Stimulated activated naive CD4-positive, alpha-beta T cell (primary cell): ENCODE results near the gene CA12.
"Not testable (repeated sequence)": the region's sequence is repeated elsewhere in the genome, so short reads cannot be mapped to it uniquely, and the experiment has no call there.

ENCODE experiments used
- DNase-seq, 6 experiments: peaks; one replicate each; lab custom pipeline; 2025; lab: John Stamatoyannopoulos, UW

The CA12 gene

GRCh38 chr15:63357061-63357460 lies 24.6 kb downstream of the CA12 start:
- DNase-seq, result no peak

GRCh38 chr15:63354821-63355650 lies 26.6 kb downstream of the CA12 start:
- DNase-seq, result no peak

GRCh38 chr15:63353887-63354286 lies 27.8 kb downstream of the CA12 start:
- DNase-seq, result no peak

- DNase-seq, result no peak
Observed at GRCh38 chr15:63353261-63353660, 28.4 kb downstream of the CA12 start.

GRCh38 chr15:63352808-63353207 lies 28.8 kb downstream of the CA12 start:
- DNase-seq, result no peak

- no peak for DNase-seq
Observed at GRCh38 chr15:63351170-63351569, 30.5 kb downstream of the CA12 start.

- DNase-seq, result no peak
Observed at GRCh38 chr15:63350178-63350621, 31.4 kb downstream of the CA12 start.

GRCh38 chr15:63349621-63350020 lies 32.0 kb downstream of the CA12 start:
- DNase-seq, result no peak

- DNase-seq, result no peak
Observed at GRCh38 chr15:63349156-63349555, 32.5 kb downstream of the CA12 start.

GRCh38 chr15:63348392-63348791 lies 33.3 kb downstream of the CA12 start:
- DNase-seq, result no peak

- DNase-seq, result no peak
Observed at GRCh38 chr15:63347074-63347857, 34.4 kb downstream of the CA12 start.

GRCh38 chr15:63345391-63345752 lies 36.3 kb downstream of the CA12 start:
- no peak for DNase-seq

- no peak for DNase-seq
Observed at GRCh38 chr15:63344731-63345390, 36.8 kb downstream of the CA12 start.

- DNase-seq, result not testable (repeated sequence)
Observed at GRCh38 chr15:63342996-63343562, 38.6 kb downstream of the CA12 start.

- DNase-seq, result no peak
Observed at GRCh38 chr15:63341898-63342297, 39.7 kb downstream of the CA12 start.

- DNase-seq, result no peak
Observed at GRCh38 chr15:63340878-63341277, 40.8 kb downstream of the CA12 start.

GRCh38 chr15:63340353-63340752 lies 41.3 kb downstream of the CA12 start:
- DNase-seq, result no peak

- DNase-seq, result no peak
Observed at GRCh38 chr15:63339836-63340235, 41.8 kb downstream of the CA12 start.

GRCh38 chr15:63339006-63339766 lies 42.5 kb downstream of the CA12 start:
- DNase-seq, result no peak

GRCh38 chr15:63338170-63338569 lies 43.5 kb downstream of the CA12 start:
- no peak for DNase-seq

- no peak for DNase-seq
Observed at GRCh38 chr15:63337046-63337445, 44.6 kb downstream of the CA12 start.
